Measurements from ENCODE around the gene LRRC51.

DNA sequence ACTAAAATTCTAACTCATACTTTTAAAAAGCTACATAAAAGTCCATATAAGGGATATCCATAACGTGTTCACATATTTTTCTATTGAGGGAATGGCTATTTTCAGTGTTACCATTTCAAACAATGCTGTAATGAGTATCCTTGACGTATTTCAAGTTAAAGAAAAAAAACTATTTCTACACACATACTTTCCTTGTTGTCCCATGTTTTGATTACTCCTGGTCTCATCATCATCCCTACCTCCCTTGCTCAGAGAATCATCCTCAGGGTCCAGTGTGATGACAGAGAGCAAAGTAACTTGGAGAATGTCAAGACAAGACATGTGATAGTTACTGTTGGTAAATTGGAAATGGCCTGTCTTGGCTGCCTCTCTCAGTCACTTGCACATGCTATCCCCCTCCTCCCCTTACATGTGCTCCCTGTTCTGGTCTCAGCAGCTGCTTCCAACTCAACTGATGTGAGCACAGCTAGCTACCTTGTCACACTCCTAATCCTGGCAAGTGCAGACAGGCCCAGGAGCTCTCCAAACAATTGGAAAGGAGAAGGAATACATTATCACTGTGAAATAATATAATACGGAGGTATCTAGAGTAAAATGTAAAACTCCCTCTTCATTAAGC, 22.1 kb upstream of the LRRC51 start:
- no peak for TF ChIP-seq EZH2 (IDR thresholded peaks at IDR 0.05)
- TF ChIP-seq POLR2AphosphoS5 (IDR thresholded peaks at IDR 0.05; ENCODE audit: borderline replicate concordance, low read depth, low read length) = no peak
- no peak for TF ChIP-seq FOXP2 (optimal IDR thresholded peaks at IDR 0.05; ENCODE audit: control extremely low read depth, extremely low read length, insufficient read depth)
